Ovary (tissue), 9 donors: ENCODE results near the gene SIK2. TPM values are rescaled to one million over a fixed set of nuclear protein-coding genes. Genes with fewer than 3 reads are reported as not detected.

Experiments used
- DNase-seq, 5 donors: peaks; one replicate each; pipeline ENCODE4 v3.0.0-alpha.2; 2019 to 2020
- H3K27ac ChIP-seq, 2 donors: fragments of 200-600 bp; one replicate each; pipeline versions ENCODE4 v1.5.1 to v1.8.0; 2019 to 2022
- H3K27me3 ChIP-seq: fragments of 200-600 bp; one replicate; pipeline ENCODE4 v1.8.0; 2022
- H3K36me3 ChIP-seq: fragments of 200-600 bp; sonication (generic); one replicate; pipeline ENCODE4 v1.5.1; 2019
- H3K4me1 ChIP-seq: one replicate; pipeline ENCODE4 v1.8.1; 2013; ENCODE audit warnings: mild to moderate bottlenecking, moderate library complexity; ENCODE audit not compliant: insufficient read depth
- H3K4me3 ChIP-seq: fragments of 200-600 bp; sonication (generic); one replicate; pipeline ENCODE4 v1.5.1; 2017
- H3K9me3 ChIP-seq, 2 donors: fragments of 200-600 bp in 1 of 2; sonication (generic) in 1 of 2; one replicate each; pipeline versions ENCODE4 v1.5.1 to v1.8.1; 2013 to 2019; ENCODE audit warnings: mild to moderate bottlenecking in 1 of 2, moderate library complexity in 1 of 2
- EP300 ChIP-seq: sonication (generic); formaldehyde crosslinking; IDR thresholded peaks from one replicate; pipeline ENCODE4 v1.6.1; 2017; ENCODE audit warnings: antibody characterized with exemption
- POLR2A ChIP-seq: fragments of 450-650 bp; IDR thresholded peaks from one replicate; pipeline ENCODE4 v1.6.1; 2017; ENCODE audit warnings: antibody characterized with exemption, mild to moderate bottlenecking, moderate library complexity
- WGBS, 3 donors: extraction: QIAGEN DNeasy Blood & Tissue Kit in 1 of 3; methylation state at CpG; one replicate each; pipeline versions ENCODE4 v1.1.5 to v1.1.7; 2013 to 2017; 5-methylcytosine and 5-hydroxymethylcytosine counted together
- intact Hi-C, 4 donors: fragments of 100-400 bp; cut with DNase I; formaldehyde crosslinking; loops; one replicate each; pipeline versions ENCODE4 v1.11.0 to v1.15.1; 2022 to 2023
- polyA plus RNA-seq, 2 donors: library from polyadenylated mRNA; stranded (reverse); fragments of 200-250 nt in 1 of 2; fragments of 350-450 nt in 1 of 2; fragmentation: Illumina TruSeq in 1 of 2; extraction: RNeasy Lipid Tissue Mini Kit (QIAGEN cat#74804) in 1 of 2; gene quantifications; one replicate each; pipeline ENCODE4 v1.2.3, GENCODE V29; 2013 to 2014
- total RNA-seq, 7 donors: library from RNA; depleted of rRNA in 2 of 7; stranded (reverse); fragments of >200 nt in 2 of 7; fragmentation: NEBNext Ultra II Directional in 3 of 7; extraction: Animal tissue kit (Norgen Biotek cat#: 25700) in 3 of 7; gene quantifications; one replicate each; pipeline versions ENCODE4 v1.1.0 to v1.2.4, GENCODE V29; 2016 to 2023
- TF ChIP-seq, protein P1 (sequence below), 3 donors: fragments of 450-650 bp in 2 of 3; fragments of 200-600 bp in 1 of 3; IDR thresholded peaks; one replicate each; pipeline versions ENCODE4 v1.5.1 to v1.8.0; 2016 to 2022; ENCODE audit warnings: antibody characterized with exemption in 3 of 3, mild to moderate bottlenecking in 1 of 3
- donor health status: DM: no; HTN: no; CAD: no; lungs with moderate emphysema.
- donor health status: DM: no; HTN: no; CAD: no.
- donor health status: Bipolar disorder and iron deficiency.
- donor health status: DM: yes; HTN: yes; CAD: no.
- donor health status: DM: no; HTN: no; CAD: no.
- donor health status: DM: yes; HTN: yes; CAD: no.

Gene SIK2
- total and polyA plus RNA-seq, 9 donors: 13.7 to 50.5 (median 26.8) TPM

DNA sequence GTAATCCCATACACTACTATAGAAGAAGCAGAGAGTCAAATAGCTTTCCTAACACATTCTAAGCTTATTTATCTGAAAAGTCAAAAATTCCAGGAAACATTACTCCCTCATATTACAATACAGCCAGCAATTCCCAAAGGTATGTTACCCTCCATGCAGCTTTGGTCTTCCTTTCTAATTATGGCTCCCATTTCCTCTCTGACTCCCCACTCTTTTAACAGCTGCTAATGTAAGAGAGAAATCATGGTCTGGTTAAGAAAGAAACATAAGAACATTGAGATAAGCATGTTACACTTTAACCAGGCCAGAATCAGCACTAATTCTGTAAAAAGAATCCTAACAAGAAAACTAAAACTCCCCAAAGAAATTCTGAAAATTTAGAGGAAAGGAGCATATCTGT is 157.1 kb downstream of the SIK2 start:
- intact Hi-C loops: no loop called here
- H3K27ac ChIP-seq: no peak overlapping the region

DNA sequence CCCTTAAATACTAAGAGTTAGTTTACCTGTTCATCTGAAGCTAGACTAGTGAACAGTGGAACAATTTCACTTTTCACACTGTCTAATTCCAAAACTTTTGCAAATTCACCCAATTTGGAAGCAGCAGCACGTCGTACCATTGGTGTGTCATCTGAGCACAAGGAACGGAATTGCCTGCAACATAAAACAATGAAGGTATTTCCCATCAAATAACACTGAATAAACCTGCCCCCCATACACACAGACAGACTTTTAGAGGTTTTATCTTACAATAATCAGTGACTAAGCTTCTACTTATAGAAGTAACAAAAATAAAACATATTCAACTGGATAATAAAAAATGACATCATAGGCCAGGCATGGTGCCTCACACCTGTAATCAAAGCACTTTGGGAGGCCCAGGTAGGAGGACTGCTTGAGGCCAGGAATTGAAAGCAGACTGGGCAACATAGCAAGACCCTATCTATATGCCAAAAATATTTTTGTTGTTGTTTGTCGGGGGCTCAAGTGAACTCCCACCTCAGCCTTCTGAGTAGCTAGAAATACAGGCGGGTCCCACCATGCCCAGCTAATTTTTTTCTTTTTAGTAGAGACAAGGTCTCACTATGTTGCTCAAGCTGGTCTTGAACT is 157.6 kb downstream of the SIK2 start:
- TF ChIP-seq, protein P1, sequence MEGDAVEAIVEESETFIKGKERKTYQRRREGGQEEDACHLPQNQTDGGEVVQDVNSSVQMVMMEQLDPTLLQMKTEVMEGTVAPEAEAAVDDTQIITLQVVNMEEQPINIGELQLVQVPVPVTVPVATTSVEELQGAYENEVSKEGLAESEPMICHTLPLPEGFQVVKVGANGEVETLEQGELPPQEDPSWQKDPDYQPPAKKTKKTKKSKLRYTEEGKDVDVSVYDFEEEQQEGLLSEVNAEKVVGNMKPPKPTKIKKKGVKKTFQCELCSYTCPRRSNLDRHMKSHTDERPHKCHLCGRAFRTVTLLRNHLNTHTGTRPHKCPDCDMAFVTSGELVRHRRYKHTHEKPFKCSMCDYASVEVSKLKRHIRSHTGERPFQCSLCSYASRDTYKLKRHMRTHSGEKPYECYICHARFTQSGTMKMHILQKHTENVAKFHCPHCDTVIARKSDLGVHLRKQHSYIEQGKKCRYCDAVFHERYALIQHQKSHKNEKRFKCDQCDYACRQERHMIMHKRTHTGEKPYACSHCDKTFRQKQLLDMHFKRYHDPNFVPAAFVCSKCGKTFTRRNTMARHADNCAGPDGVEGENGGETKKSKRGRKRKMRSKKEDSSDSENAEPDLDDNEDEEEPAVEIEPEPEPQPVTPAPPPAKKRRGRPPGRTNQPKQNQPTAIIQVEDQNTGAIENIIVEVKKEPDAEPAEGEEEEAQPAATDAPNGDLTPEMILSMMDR (IDR thresholded peaks at IDR 0.05): no peak
- TF ChIP-seq EP300: no peak
- TF ChIP-seq POLR2A: no peak
- no peak overlapping the region for H3K4me3 ChIP-seq
- WGBS, 3 donors: 45 to 59% (median 49%) methylated on average over 5 of the region's 5 CpGs
- DNase-seq: no peak
- no peaks in the 10 kb centered on the region for H3K36me3 ChIP-seq
- H3K9me3 ChIP-seq: no peaks in the 10 kb centered on the region
- intact Hi-C loops: no loop called here
- peaks cover 6% of the 10 kb centered on the region for H3K4me1 ChIP-seq
- H3K27me3 ChIP-seq: no peaks in the 10 kb centered on the region
- H3K27ac ChIP-seq: no peak overlapping the region

More for the DNA sequence above, 157.1 kb downstream of the SIK2 start:
- H3K9me3 ChIP-seq: no peaks in the 10 kb centered on the region
- no peak for DNase-seq
- no peaks in the 10 kb centered on the region for H3K27me3 ChIP-seq
- H3K36me3 ChIP-seq: no peaks in the 10 kb centered on the region
- peaks cover 4% of the 10 kb centered on the region for H3K4me1 ChIP-seq
- no peak overlapping the region for H3K4me3 ChIP-seq
- no peak for TF ChIP-seq POLR2A
- TF ChIP-seq, protein P1 (IDR thresholded peaks at IDR 0.05): no peak
- TF ChIP-seq EP300: no peak

DNA sequence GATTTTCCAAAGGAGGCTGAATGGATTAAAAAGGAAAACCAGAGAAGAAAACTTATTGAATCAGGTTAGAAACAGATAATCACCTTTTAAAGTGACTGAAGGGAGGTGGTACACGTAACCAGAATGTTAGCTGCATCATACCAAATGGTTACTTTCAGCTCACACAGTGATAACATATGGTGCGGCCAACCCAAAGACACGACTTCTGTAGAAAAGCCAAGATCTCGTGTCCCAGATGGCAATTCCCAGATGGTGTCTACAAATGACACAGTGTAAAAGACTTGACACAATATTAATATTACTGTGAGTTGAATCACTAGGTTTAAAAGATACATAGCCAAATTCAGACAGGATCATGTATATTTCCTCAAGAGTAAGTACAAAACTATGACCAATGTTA is 158.8 kb downstream of the SIK2 start:
- Histone ChIP-seq H3K36me3 (no peaks in the 10 kb centered on the region), H3K4me1 (peaks cover 5% of the 10 kb centered on the region), H3K27ac (no peak overlapping the region), H3K9me3 (no peaks in the 10 kb centered on the region), H3K27me3 (no peaks in the 10 kb centered on the region), H3K4me3 (no peak overlapping the region)
- intact Hi-C loops: no loop called here
- TF ChIP-seq, protein P1 (IDR thresholded peaks at IDR 0.05): no peak
- no peak for TF ChIP-seq EP300
- TF ChIP-seq POLR2A: no peak
- no peak for DNase-seq
- WGBS, 3 donors: 87 to 90% (median 88%) methylated on average over 4 of the region's 4 CpGs

DNA sequence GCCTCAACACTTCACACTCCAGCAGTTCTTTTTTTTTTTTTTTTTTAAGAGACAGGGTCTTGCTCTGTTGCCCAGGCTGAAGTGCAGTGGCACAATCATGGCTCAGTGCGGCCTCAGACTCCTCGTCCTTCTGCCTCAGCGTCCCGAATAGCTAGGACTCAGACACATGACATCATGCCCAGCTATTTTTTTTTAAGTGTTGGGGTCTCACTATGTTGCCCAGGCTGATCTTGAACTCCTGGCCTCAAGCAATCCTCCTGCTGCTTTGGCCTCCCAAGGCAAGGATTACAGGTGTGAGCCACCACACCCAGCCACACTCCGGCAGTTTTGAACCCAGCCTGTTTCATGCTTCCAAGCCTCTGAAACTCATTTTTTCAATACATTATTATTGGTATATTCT is 160.3 kb downstream of the SIK2 start:
- Histone ChIP-seq H3K4me3 (no peak overlapping the region), H3K27ac (no peak overlapping the region), H3K27me3 (no peaks in the 10 kb centered on the region), H3K9me3 (no peaks in the 10 kb centered on the region), H3K4me1 (peaks cover 6% of the 10 kb centered on the region), H3K36me3 (no peaks in the 10 kb centered on the region)
- TF ChIP-seq, protein P1 (IDR thresholded peaks at IDR 0.05): no peak
- TF ChIP-seq EP300: no peak
- TF ChIP-seq POLR2A: no peak
- WGBS, 3 donors: 91 to 96% (median 96%) methylated on average over 5 of the region's 5 CpGs
- intact Hi-C loops: no loop called here
- DNase-seq: no peak
